ENCODE results near the gene COL8A2. TPM values are rescaled to one million over a fixed set of nuclear protein-coding genes. Genes with fewer than 3 reads are reported as not detected.

Gene COL8A2
- total and polyA plus RNA-seq, 2 of the 4 experiments (the other 2 are of a cell fraction): 0.54 to 1.1 TPM

GRCh38 chr1:36080801-36081200, 44.2 kb downstream of the COL8A2 start:
- TF ChIP-seq CEBPB (IDR thresholded peaks at IDR 0.05; ENCODE audit: low read depth, low read length) (no peak), USF2 (IDR thresholded peaks at IDR 0.05; ENCODE audit: low read depth, low read length) (no peak), RFX5 (IDR thresholded peaks at IDR 0.05; ENCODE audit: low read depth, low read length) (no peak), MAZ (IDR thresholded peaks at IDR 0.05; ENCODE audit: borderline replicate concordance, low read depth, low read length) (no peak)
- Histone ChIP-seq H2BK15ac (ENCODE audit: low read depth, low read length) (no peak overlapping the region), H3K4me1 (ENCODE audit: control insufficient read depth, insufficient read depth, low read length) (no peaks in the 10 kb centered on the region), H2AK5ac (ENCODE audit: low read depth, low read length) (no peak overlapping the region), H2BK20ac (ENCODE audit: low read depth, low read length) (no peak overlapping the region), H3K4me3 (ENCODE audit: insufficient read depth, low read depth, low read length) (no peak overlapping the region), H4K91ac (ENCODE audit: insufficient read depth, low read depth, low read length) (no peak overlapping the region), H4K5ac (ENCODE audit: low read depth, low read length) (no peak overlapping the region), H2BK5ac (ENCODE audit: low read depth, low read length, poor library complexity, severe bottlenecking) (no peak overlapping the region), H3K9me3 (ENCODE audit: control insufficient read depth, insufficient read depth, low read length) (no peaks in the 10 kb centered on the region), H3K79me1 (ENCODE audit: low read depth in 1 of 2, low read length in 2 of 2) (no peaks in the 10 kb centered on the region), H3K4ac (ENCODE audit: low read depth, low read length) (no peak overlapping the region), H3K14ac (replicated peaks; ENCODE audit: low read depth, low read length) (no peak overlapping the region), H3K18ac (ENCODE audit: low read depth, low read length) (no peak overlapping the region), H3K4me2 (ENCODE audit: low read depth, low read length) (no peak overlapping the region; the same call in 1 of the 2 replicates), H4K8ac (ENCODE audit: low read depth in 2 of 2, low read length in 2 of 2) (no peak overlapping the region), H2BK120ac (ENCODE audit: low read depth, low read length) (no peak overlapping the region), H3K56ac (ENCODE audit: extremely low read depth, insufficient read depth, low read length) (no peak overlapping the region), H3K23ac (ENCODE audit: low read depth, low read length) (no peak overlapping the region), H2AFZ (replicated peaks; ENCODE audit: low read length, poor library complexity) (no peak overlapping the region), H4K20me1 (ENCODE audit: insufficient read depth, low read length) (no peaks in the 10 kb centered on the region), H3K27ac (ENCODE audit: insufficient read depth, low read length) (no peak overlapping the region), H3K36me3 (ENCODE audit: control insufficient read depth, insufficient read depth, low read length) (no peaks in the 10 kb centered on the region), H3K27me3 (ENCODE audit: control insufficient read depth, insufficient read depth, low read length) (no peaks in the 10 kb centered on the region; the same call in 1 of the 2 replicates), H3K9me1 (ENCODE audit: insufficient read depth, low read length) (peaks cover 3% of the 10 kb centered on the region; the same call in 1 of the 2 replicates), H2AK9ac (replicated peaks; ENCODE audit: low read depth, low read length, poor library complexity) (no peak overlapping the region), H3K9ac (ENCODE audit: low read depth, low read length) (no peak overlapping the region)
- no TSS peak for BruUV-seq (replicated peaks)
- WGBS, 2 experiments (ENCODE audit: extremely low coverage in 2 of 2, insufficient read length in 1 of 2): no CpG with 5 or more reads among the region's 6 CpGs
- ChIA-PET CTCF (no interaction called here), POLR2A (ENCODE audit: unreplicated experiment) (no interaction called here)
- ATAC-seq (ENCODE audit: low read depth) (no peak), DNase-seq (no peak)
- in situ Hi-C loops (cut with MboI; ENCODE audit: low sequenced_read_pairs) (no loop called here), intact Hi-C loops (cut with micrococcal nuclease) (loop anchor here (10.0 kb wide), 1 partner anchor 146 kb away; the partner anchor contains the start of gene AGO3), dilution Hi-C loops (cut with HindIII; ENCODE audit: low sequenced_read_pairs, unreplicated experiment) (no loop called here)
